NCI-H146 treated with DMSO at 0.1 percent for 48 hours (cell line): ENCODE data around the gene PRAMEF17.
"Not testable (repeated sequence)": the region's sequence is repeated elsewhere in the genome, so short reads cannot be mapped to it uniquely, and the experiment has no call there.

Experiments
- DNase-seq: peaks from one replicate; lab custom pipeline; 2025; ENCODE audit not compliant: unreplicated experiment; lab: John Stamatoyannopoulos, UW

The PRAMEF17 gene

DNA sequence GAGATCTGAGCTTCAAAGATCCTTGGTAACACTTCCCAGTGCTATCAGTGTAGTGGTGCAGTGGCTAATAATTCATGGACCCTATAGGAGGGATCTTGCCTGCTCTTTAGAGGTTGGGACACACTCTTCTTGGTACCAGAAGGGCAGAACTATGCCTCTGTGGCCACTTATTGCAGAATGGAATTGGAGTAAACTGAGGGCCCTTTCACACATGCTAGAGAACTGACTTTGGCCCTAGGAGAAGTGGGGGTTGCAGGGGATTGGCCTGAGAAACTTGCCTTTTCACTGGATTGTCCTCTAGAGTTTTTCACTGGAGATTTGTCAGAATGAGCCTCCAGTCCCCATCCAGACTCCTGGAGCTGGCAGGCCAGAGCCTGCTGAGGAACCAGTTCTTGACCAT lies at the start of gene PRAMEF17:
PRAMEF17 (plus strand) TSS at position 301 of the 400 bp plus-strand sequence; CDS start at position 327, 26 bp downstream.
- DNase-seq: not testable (repeated sequence)

DNA sequence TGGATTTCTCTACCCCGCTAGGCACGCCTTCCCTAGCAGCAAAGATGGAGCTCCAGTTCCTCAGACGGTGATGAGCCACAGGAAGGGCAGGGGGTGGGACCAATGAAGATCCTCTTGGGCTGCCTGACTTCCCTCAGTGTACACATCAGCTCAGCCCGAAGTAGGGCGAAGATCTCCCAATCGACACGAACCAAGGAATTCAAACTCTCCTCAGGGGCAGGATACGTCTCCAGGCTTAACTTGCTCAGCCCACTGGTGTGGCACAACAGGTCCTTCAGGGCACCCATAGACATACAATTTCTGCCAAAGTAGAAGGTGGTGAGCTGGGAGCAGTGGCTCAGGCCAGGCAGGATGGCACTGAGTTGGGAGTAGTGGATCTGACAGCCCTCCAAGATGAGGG lies 46.9 kb upstream of the PRAMEF17 start:
- DNase-seq: not testable (repeated sequence)

- not testable (repeated sequence) for DNase-seq
Observed at GRCh38 chr1:13347034-13347433, 42.4 kb upstream of the PRAMEF17 start, which contains the start of gene PRAMEF14. Gene PRAMEF14 (minus strand): TSS chr1:13347134. CDS start chr1:13345314, 1,820 bp downstream.

DNA sequence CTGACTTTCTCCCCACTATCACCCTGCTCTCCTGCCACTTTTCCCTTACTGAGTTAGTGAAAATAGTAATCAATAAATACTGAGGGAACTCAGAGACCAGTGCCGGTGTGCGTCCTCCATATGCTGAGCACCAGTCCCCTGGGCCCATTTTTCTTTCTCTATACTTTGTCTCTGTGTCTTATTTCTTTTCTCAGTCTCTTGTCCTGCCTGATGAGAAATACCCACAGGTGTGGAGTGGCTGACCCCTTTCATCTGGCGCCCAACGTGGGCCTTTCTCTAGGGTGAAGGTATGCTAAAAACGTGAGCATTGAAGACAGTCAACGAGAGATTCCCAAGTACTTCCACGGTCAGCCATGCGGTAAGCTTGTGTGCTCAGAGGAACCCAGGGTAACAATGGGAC lies 36.0 kb upstream of the PRAMEF17 start:
- DNase-seq: not testable (repeated sequence)

- DNase-seq: not testable (repeated sequence)
Observed at GRCh38 chr1:13354475-13354874, 35.0 kb upstream of the PRAMEF17 start.

- DNase-seq: not testable (repeated sequence)
Observed at GRCh38 chr1:13356774-13357173, 32.7 kb upstream of the PRAMEF17 start.

GRCh38 chr1:13362364-13362763 lies 27.1 kb upstream of the PRAMEF17 start:
- not testable (repeated sequence) for DNase-seq

GRCh38 chr1:13364928-13365327 lies 24.5 kb upstream of the PRAMEF17 start:
- not testable (repeated sequence) for DNase-seq

- DNase-seq: not testable (repeated sequence)
Observed at GRCh38 chr1:13366536-13366935, 22.9 kb upstream of the PRAMEF17 start.

DNA sequence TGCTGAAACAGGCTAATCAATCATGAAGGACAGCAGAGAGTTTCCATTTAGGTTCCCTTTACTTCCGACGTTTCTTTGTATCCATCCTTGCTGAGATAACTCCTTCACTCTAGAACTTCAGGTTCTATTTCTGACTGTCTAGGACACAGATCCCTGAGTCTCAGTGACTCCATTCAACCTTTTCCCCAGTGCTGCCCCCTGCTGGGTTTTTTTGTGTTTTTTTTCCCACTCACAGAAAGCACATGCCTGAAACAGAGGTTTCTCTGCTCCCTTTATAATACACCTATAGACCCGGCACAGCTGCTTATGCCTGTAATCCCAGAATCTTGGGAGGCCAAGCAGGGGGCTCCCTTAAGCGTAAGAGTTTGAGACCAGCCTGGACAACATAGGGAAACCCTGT lies 20.9 kb upstream of the PRAMEF17 start:
- DNase-seq: not testable (repeated sequence)

DNA sequence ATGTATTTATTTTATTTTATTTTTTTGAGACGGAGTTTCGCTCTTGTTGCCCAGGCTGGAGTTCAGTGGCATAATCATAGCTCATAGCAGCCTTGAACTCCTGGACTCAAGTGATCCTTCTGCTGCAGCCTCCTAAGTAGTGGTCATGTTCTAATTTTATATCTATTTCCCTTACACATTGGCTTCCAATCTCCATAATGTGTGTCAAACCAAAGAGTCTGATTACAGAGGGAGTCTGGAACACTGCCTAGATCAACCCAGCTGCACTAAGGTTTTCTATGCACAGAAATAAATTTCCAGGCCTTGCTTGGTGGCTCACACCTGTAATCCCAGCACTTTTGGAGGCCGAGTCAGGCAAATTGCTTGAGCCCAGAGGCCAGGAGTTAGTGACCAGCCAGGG lies 10.4 kb upstream of the PRAMEF17 start:
- DNase-seq: not testable (repeated sequence)

- not testable (repeated sequence) for DNase-seq
Observed at GRCh38 chr1:13380380-13380779, 9.1 kb upstream of the PRAMEF17 start.

DNA sequence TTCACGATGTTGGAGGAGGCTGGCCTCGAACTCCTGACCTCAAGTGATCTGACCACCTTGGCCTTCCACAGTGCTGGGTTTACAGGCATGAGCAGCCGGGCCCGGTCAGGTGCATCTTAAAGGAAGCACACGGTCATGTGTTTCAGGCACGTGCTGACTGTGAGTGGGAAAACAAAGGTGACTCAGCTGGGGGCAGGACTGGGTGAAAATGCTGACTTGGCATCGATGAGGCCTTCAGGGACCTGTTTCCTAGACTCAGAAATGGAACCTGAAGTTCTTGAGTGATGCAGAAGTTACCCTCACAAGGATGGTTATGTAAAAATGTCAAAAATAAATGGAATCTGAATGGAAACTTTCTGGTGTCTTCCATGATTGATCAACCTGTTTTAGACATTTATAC lies 3.6 kb downstream of the PRAMEF17 start:
- DNase-seq: not testable (repeated sequence)

- not testable (repeated sequence) for DNase-seq
Observed at GRCh38 chr1:13394761-13395160, 5.3 kb downstream of the PRAMEF17 start.

DNA sequence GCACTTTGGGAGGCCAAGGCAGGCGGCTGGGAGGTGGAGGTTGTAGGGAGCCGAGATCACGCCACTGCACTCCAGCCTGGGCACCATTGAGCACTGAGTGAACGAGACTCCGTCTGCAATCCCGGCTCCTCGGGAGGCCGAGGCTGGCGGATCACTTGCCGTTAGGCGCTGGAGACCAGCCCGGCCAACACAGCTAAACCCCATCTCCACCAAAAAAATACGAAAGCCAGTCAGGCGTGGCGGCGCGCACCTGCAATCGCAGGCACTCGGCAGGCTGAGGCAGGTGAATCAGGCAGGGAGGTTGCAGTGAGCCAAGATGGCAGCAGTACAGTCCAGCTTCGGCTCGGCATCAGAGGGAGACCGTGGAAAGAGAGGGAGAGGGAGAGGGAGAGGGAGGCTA lies 5.9 kb downstream of the PRAMEF17 start:
- not testable (repeated sequence) for DNase-seq

- no peak for DNase-seq
Observed at GRCh38 chr1:13407811-13408210, 18.4 kb downstream of the PRAMEF17 start.

- not testable (repeated sequence) for DNase-seq
Observed at GRCh38 chr1:13410150-13410549, 20.7 kb downstream of the PRAMEF17 start, which contains the start of gene PRAMEF20. Gene PRAMEF20 (plus strand): TSS chr1:13410450. CDS start chr1:13416355, 5,905 bp downstream.

- no peak for DNase-seq
Observed at GRCh38 chr1:13430495-13430894, 41.1 kb downstream of the PRAMEF17 start.

DNA sequence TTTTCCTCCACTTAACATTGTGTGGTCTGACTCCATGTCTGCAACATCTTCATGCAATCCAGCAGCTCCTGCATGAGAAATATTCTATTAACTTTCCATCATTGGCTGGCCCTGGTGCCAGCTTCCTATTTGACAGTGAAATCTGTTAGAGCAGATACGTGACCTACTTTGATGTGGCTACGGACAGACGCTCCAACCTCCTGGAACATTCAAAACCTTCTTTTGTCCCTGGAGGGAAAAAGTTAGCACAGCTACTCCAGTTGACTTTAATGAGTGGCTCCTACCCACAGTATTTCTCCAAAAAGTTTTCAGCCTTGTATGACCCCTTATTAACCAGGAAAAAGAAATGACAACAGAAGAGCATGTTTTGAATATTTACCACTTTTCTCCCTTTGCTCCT lies 42.8 kb downstream of the PRAMEF17 start:
- no peak for DNase-seq

DNA sequence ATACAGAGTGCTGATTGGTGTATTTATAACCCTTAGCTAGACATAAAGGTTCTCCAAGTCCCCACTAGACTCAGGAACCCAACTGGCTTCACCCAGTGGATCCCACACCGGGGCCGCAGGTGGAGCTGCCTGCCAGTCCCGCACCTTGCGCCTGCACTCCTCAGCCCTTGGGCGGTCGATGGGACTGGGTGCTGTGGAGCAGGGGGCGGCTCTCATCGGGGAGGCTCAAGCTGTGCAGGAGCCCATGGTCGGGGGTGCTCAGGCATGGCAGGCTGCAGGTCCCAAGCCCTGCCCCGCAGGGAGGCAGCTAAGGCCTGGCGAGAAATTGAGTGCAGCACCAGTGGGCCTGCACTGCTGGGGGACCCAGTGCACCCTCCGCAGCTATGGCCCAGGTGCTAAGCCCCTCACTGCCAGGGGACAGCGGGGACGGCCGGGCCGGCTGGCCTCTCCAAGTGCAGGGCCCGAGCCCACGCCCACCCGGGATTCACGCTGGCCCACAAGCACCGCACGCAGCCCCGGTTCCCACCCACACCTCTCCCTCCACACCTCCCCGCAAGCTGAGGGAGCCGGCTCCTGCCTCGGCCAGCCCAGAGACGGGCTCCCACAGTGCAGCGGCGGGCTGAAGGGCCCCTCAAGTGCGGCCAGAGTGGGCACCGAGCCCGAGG lies 44.4 kb downstream of the PRAMEF17 start:
- DNase-seq: not testable (repeated sequence)

- no peak for DNase-seq
Observed at GRCh38 chr1:13435458-13435857, 46.0 kb downstream of the PRAMEF17 start.

DNA sequence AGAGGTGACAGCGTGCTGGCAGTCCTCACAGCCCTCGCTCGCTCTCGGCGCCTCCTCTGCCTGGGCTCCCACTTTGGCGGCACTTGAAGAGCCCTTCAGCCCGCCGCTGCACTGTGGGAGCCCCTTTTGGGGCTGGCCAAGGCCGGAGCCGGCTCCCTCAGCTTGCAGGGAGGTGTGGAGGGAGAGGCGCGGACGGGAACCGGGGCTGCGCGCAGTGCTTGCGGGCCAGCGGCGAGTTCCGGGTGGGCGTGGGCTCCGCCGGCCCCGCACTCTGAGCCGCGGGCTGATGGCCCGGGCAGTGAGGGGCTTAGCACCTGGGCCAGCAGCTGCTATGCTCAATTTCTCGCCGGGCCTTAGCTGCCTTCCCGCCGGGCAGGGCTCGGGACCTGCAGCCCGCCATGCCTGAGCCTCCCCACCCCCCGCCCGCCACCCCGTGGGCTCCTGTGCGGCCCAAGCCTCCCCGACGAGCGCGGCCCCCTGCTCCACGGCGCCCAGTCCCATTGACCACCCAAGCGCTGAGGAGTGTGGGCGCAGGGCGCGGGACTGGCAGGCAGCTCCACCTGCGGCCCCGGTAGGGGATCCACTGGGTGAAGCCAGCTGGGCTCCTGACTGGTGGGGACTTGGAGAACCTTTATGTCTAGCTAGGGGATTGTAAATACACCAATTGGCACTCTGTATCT lies 49.8 kb downstream of the PRAMEF17 start:
- not testable (repeated sequence) for DNase-seq
